Stimulated activated naive CD8-positive, alpha-beta T cell treated with anti-CD3 and anti-CD28 coated beads, Interleukin-15, Interleukin-2, amounts not matched to agents 100 ng/mL and 50 ng/mL, for 24 hours (primary cell): ENCODE measurements around the gene HERC2.
"Not testable (repeated sequence)": the region's sequence is repeated elsewhere in the genome, so short reads cannot be mapped to it uniquely, and the experiment has no call there.

Source experiments
- H3K27ac Mint-ChIP-seq: one replicate; pipeline ENCODE4 v1.8.0; 2021; ENCODE audit warnings: mild to moderate bottlenecking, mixed read lengths
- H3K27me3 Mint-ChIP-seq: one replicate; pipeline ENCODE4 v1.8.0; 2021; ENCODE audit warnings: mixed read lengths
- H3K36me3 Mint-ChIP-seq: one replicate; pipeline ENCODE4 v1.8.0; 2021; ENCODE audit warnings: low read depth, mixed read lengths
- H3K4me1 Mint-ChIP-seq: one replicate; pipeline ENCODE4 v1.8.0; 2021; ENCODE audit warnings: low read depth, mixed read lengths
- H3K4me3 Mint-ChIP-seq: one replicate; pipeline ENCODE4 v1.8.0; 2021; ENCODE audit warnings: mild to moderate bottlenecking, mixed read lengths
- H3K9me3 Mint-ChIP-seq: one replicate; pipeline ENCODE4 v1.8.0; 2021; ENCODE audit warnings: mixed read lengths

The HERC2 gene

DNA sequence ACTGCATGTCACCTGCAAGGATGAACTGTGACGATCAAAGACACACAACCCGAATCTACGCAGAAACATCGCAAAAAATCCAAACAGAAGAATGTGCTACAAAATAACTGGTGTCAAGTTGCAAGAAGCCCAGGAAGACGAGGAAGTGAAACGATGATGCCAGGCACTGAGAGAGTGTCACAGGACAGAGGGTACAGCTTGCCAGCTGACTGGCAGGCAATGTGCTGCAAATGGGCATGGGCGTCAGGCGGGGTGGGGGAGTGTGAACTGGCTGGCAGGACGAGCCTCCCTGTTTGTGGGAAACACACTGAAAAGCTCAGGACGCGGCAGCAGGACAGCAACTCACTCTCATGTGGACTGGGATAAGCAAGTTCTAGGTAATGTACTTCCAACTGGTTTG is 193.9 kb downstream of the HERC2 start:
- Mint-ChIP-seq H3K27me3 (no peaks in the 10 kb centered on the region), H3K9me3 (no peaks in the 10 kb centered on the region), H3K36me3 (peaks cover 36% of the 10 kb centered on the region), H3K4me1 (no peaks in the 10 kb centered on the region), H3K4me3 (no peak overlapping the region), H3K27ac (no peak overlapping the region)

DNA sequence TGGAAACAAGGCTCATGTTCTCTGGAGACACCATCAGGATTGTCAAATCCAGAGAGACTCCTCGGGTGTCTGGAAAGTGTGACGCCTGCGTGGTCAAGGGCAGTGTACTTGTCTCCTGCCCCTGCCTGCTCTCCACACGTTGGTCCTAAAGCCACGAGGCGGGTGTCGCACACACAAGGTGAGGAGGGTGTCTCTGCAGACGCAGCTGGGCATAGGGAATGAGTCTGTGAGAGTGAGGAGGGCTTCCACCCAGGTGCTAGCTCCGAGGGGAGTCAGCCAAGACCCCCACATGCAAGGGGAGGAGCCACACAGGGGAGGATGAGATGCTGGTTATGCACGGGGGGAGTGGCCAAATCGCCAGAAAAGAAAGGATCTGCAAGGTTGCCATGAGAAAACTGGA is 194.9 kb downstream of the HERC2 start:
- Mint-ChIP-seq H3K9me3 (no peaks in the 10 kb centered on the region), H3K27ac (no peak overlapping the region), H3K4me1 (no peaks in the 10 kb centered on the region), H3K4me3 (no peak overlapping the region), H3K27me3 (no peaks in the 10 kb centered on the region), H3K36me3 (peaks cover 36% of the 10 kb centered on the region)

DNA sequence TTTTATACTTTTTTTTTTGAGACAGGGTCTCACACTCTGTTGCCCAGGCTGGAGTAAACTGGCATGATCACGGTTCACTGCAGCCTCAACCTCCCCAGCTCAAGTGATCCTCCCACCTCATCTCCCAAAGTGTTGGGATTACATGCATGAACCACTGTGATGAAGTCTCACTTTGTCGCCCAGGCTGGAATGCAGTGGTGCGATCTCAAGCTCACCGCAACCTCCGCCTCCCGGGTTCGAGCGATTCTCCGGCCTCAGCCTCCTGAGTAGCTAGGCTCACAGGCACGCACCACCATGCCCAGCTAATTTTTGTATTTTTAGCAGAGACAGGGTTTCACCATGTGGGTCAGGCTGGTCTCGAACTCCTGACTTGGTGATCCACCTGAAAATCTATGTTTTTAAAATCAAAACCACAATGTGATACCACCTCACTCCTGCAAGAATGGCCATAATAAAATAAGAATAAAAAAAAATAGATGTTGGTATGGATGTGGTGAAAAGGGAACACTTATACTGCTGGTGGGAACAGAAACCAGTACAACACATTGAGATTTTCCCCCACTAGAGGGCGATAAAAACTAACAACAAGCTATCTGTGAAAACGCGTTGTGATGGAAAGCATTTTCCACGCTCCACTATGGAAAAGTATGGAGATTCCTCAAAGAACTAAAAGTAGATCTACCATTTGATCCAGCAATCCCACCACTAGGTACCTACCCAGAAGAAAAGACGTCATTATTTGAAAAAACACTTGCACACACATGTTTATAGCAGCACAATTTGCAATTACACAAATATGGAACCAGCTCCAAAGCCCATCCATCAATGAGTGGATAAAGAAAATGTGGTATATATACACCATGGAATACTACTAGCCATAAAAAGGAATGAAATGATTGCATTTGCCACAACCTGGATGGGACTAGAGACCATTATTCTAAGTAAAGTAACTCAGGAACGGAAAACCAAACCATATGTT is 196.0 kb downstream of the HERC2 start:
- no peaks in the 10 kb centered on the region for H3K4me1 Mint-ChIP-seq
- no peaks in the 10 kb centered on the region for H3K9me3 Mint-ChIP-seq
- no peak overlapping the region for H3K27ac Mint-ChIP-seq
- H3K36me3 Mint-ChIP-seq: peaks cover 40% of the 10 kb centered on the region
- no peak overlapping the region for H3K4me3 Mint-ChIP-seq
- H3K27me3 Mint-ChIP-seq: no peaks in the 10 kb centered on the region

DNA sequence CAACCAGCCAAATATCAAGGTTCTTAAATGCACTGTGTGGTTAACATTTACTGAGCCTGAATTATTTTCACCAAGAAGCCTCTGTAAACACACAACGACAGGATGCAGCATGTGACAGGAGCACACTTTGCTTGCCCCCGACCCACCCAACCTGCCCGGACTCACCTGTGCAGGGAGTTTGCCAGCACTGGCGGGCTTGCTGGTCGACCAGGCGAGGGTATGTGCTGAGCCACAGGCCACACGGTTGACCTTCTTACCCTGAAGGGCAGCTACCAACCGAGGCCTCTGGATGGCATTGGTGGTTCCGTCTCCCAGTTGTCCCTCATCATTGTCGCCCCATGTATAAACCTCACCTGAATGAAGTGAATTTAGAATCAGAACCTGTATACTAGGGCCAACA is 197.1 kb downstream of the HERC2 start:
- Mint-ChIP-seq H3K4me3 (no peak overlapping the region), H3K27ac (no peak overlapping the region), H3K4me1 (no peaks in the 10 kb centered on the region), H3K36me3 (peaks cover 44% of the 10 kb centered on the region), H3K27me3 (no peaks in the 10 kb centered on the region), H3K9me3 (no peaks in the 10 kb centered on the region)

DNA sequence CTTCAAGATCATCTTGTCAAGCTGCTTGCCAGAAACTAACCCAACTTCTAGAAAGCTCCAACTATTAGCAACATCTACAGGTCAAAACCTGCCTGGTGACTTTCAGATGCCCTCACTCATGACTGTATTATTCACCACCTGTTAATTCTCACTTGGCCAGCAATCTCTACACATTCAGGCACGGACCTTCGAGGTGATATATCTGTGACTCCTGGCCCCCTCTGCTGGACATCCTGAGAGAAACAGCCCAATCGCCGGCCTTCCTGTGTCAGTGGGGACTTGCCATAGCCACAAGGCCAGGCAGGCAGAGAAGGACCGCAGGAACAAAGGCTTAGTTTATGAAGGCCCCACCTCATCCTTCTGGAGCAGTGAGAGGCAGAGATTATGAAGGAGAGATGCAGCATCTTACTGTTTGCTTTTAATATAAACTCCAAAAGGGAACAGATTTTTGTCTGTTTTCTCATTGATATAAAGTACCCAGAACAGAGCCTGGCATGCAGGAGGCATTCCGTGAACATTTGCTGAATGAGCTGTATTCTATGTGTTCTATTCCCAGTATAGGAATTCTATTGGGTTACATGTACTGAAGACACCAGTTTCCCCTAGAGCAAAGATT is 198.5 kb downstream of the HERC2 start:
- peaks cover 38% of the 10 kb centered on the region for H3K36me3 Mint-ChIP-seq
- H3K9me3 Mint-ChIP-seq: no peaks in the 10 kb centered on the region
- no peak overlapping the region for H3K4me3 Mint-ChIP-seq
- no peak overlapping the region for H3K27ac Mint-ChIP-seq
- no peaks in the 10 kb centered on the region for H3K27me3 Mint-ChIP-seq
- H3K4me1 Mint-ChIP-seq: no peaks in the 10 kb centered on the region

DNA sequence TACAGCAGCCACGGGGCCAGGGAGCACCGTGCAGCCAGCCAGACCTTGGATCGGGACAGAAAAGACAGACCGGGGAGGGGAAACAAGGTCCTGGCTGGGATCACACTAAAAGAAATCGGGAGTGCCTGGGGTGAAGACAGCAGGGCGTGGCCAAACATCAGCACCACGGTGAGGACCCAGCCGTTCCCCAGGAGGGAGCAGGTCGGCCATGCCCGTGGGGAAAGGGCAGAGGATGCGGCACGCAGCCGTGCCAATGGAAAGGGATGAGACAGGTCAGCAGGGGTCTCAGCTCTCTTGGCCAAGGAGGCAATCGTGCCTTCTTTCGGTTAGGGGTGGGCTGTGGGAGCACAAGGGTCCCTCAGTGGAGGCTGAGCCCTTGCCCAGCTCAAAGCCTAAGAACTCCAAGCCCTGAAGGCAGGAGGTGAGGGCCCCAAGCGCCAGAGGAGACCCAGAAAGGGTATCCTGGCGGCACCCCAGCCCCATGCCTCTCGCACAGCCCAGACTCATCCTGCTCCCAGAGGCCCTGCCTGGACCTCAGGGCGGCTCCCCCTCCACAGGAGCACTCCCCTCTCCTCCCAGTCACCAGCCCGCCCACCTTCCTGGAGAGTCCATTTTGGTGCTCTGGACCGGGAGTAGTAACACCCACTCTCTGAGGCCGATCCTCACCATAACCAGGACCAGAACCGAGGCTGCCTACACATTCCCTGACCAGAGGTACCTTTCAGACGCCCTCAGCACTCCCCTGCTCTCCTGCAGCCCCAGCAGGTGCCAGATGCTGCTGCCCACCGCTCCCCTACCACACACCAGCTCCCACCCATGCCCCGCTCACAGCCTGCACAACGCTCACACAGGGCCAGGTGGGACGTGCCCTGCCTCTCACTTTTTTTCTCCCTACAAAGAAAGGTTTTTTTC is 199.7 kb downstream of the HERC2 start:
- H3K27ac Mint-ChIP-seq: no peak overlapping the region
- no peaks in the 10 kb centered on the region for H3K4me1 Mint-ChIP-seq
- no peaks in the 10 kb centered on the region for H3K9me3 Mint-ChIP-seq
- H3K36me3 Mint-ChIP-seq: peaks cover 37% of the 10 kb centered on the region
- H3K27me3 Mint-ChIP-seq: no peaks in the 10 kb centered on the region
- no peak overlapping the region for H3K4me3 Mint-ChIP-seq

DNA sequence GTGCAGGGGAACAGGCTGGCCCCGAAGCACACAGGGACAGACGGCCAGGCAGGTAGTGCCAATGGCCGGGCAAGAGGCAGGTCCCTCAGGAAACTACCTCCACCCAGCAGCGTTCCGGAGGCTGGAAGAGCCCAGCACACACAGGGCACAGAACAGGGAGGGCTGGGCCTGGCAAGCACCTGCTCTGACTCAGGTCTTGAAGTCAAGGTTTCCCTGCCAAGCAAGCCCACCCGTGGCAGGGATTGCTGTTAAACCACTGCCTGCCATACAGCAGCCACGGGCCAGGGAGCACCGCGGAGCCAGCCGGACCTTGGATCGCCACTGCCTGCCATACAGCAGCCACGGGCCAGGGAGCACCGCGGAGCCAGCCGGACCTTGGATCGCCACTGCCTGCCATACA is 200.4 kb downstream of the HERC2 start:
- H3K27ac Mint-ChIP-seq, H3K9me3 Mint-ChIP-seq, H3K27me3 Mint-ChIP-seq, H3K4me3 Mint-ChIP-seq, H3K4me1 Mint-ChIP-seq: not testable (repeated sequence)
- H3K36me3 Mint-ChIP-seq: peaks cover 39% of the 10 kb centered on the region

DNA sequence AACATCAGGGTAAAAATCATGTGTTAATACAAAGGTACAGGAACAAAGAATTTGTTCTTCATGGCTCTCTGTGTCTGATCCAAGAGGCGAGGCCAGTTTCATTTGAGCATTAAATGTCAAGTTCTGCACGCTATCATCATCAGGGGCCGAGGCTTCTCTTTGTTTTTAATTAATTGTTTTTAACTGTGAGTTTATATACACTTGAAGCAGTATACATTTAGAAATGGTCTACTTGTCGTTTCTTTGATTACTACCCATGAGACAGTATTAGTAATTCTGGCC is 201.7 kb downstream of the HERC2 start:
- Mint-ChIP-seq H3K4me3 (no peak overlapping the region), H3K4me1 (no peaks in the 10 kb centered on the region), H3K27me3 (no peaks in the 10 kb centered on the region), H3K27ac (no peak overlapping the region), H3K36me3 (peaks cover 45% of the 10 kb centered on the region), H3K9me3 (no peaks in the 10 kb centered on the region)

DNA sequence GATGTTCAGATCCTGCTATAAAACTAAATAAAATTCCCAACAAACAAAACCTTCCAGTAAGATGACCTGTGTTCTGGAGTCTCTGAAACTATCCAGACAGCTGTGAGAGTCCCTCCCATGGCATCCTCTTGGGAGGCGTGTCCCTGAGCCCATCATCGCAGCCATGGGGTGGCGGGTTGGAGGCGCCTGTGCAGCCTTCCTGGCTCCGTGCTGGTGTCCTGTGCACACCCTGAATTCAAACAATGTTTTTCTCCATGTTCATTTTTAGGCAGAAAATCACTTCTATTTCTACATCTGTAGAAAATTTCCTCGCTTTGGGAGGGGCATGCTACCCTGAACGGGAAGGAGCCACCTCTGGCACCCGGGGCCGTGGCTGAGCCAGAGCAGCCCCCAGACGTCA is 203.4 kb downstream of the HERC2 start:
- no peaks in the 10 kb centered on the region for H3K27me3 Mint-ChIP-seq
- H3K9me3 Mint-ChIP-seq: no peaks in the 10 kb centered on the region
- no peaks in the 10 kb centered on the region for H3K4me1 Mint-ChIP-seq
- H3K4me3 Mint-ChIP-seq: no peak overlapping the region
- H3K36me3 Mint-ChIP-seq: peaks cover 44% of the 10 kb centered on the region
- H3K27ac Mint-ChIP-seq: no peak overlapping the region

DNA sequence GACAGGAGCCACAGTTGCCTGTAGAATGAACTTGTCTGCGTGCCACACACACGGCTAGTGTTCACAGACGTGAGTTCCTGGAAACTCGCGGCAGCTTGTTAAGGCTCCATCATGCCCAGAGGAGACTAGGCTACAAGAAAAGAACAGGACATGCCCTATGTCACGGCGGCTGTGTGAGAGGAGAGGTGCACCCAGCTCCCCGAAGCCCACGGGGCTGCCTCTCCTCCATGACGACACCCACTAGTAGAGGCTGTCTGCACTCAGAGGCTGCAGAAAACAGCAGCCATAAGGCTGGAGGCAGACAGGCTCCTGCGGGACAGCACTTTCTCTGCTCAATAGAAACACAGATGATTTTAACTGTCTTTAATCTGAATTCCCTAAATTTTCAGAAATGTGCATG is 203.9 kb downstream of the HERC2 start:
- H3K9me3 Mint-ChIP-seq: no peaks in the 10 kb centered on the region
- no peaks in the 10 kb centered on the region for H3K4me1 Mint-ChIP-seq
- H3K36me3 Mint-ChIP-seq: peaks cover 44% of the 10 kb centered on the region

DNA sequence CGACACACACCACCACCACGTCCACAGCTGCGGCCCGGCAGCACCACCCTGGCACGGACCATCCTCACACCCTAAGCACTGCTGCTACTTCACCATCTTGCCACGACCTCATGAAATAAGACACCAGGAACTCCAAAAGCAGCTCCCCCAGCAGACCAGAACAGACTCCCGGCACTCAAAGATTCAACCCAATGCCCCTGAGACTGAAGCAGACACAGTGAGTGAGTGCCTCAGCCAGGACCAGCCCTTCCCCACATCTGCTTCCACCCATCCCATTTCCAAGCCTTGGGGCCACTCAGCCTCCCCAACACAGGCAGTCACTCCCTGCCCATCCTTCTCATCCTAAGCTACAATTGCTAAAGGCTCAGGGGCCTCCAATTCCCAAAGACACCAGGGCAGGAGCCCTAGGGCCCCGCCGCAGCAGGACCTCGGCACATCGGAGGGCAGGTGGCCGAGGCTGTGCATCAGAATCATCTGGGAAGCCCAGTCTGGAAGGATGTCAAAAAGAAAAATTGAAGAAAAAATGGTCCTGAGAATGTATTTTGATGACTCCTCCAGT is 204.5 kb downstream of the HERC2 start:
- H3K4me3 Mint-ChIP-seq: no peak overlapping the region
- H3K27me3 Mint-ChIP-seq: no peaks in the 10 kb centered on the region
- H3K27ac Mint-ChIP-seq: no peak overlapping the region
- no peaks in the 10 kb centered on the region for H3K4me1 Mint-ChIP-seq
- peaks cover 44% of the 10 kb centered on the region for H3K36me3 Mint-ChIP-seq
- no peaks in the 10 kb centered on the region for H3K9me3 Mint-ChIP-seq

More for the DNA sequence above, 203.9 kb downstream of the HERC2 start:
- H3K27ac Mint-ChIP-seq: no peak overlapping the region
- no peaks in the 10 kb centered on the region for H3K27me3 Mint-ChIP-seq
- no peak overlapping the region for H3K4me3 Mint-ChIP-seq

DNA sequence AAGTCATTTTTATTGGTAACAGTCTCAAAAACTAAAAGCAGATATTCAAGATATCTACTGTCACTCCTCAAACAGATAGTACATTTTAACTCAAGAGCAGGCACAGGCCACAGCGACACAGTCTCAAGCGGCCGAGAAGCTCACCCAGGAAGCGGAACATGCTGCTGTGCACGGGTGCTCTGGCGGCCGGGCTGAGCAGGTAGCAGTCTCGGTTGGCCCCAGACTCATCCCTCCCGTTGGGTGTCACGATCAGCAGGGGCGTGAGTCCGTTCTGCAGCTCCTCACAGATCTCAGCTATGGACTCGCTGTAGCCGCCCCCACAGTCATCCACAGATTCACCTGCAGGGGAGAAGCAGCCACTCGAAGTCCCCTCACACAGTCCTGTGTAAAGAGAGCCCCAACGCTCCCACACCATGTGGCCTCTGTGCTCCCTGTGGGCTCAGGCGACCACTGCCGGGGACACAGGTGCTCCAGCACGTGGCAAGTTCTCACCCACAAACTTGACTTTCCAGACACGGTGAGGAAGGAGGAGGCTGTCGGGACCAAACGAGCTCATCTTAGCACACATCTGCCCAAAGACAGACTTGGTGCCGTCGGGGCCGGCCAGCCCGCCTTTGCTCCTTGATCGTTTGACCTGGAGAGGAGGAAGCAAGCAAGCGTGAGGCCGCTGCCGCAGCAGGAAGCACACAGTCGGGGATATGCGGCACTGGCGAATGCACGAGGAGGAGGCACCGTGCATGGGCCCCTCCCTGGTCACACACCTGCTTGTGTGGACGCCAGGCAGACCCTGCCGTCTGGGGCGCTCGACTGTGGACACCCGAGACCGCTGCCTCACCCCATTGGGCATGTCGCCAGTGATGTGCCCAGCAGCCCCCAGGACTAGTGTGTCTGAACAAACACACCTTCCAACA is 205.2 kb downstream of the HERC2 start:
- peaks cover 51% of the 10 kb centered on the region for H3K36me3 Mint-ChIP-seq
- no peak overlapping the region for H3K4me3 Mint-ChIP-seq
- H3K4me1 Mint-ChIP-seq: no peaks in the 10 kb centered on the region
- no peaks in the 10 kb centered on the region for H3K9me3 Mint-ChIP-seq
- H3K27ac Mint-ChIP-seq: no peak overlapping the region
- H3K27me3 Mint-ChIP-seq: no peaks in the 10 kb centered on the region

DNA sequence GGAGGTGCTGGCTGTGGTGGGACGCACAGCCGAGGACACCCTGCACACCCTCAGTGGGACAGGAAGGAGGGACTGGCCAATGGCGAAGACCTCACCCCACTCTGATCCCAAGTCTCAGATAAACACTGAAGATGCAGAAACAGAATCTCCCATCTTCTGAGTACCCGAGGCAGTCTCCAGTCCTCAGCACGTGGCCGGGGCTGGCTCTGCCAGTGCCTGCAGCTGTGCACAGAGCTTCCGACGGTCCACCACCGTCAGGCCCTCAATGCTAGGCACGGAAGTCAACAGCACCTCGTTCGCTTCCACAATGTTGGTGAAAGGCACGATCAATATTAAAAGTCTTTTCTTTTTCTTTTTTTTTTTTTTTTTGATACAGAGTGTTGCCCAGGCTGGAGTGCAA is 206.1 kb downstream of the HERC2 start:
- Mint-ChIP-seq H3K36me3 (peaks cover 55% of the 10 kb centered on the region), H3K4me3 (no peak overlapping the region), H3K27ac (no peak overlapping the region), H3K9me3 (no peaks in the 10 kb centered on the region), H3K27me3 (no peaks in the 10 kb centered on the region), H3K4me1 (no peaks in the 10 kb centered on the region)
